Brain microvascular endothelial cell (primary cell): ENCODE data around the gene PSMD1.

ENCODE experiments used
- DNase-seq: peaks from one replicate; pipeline ENCODE4 v3.0.0-alpha.2; 2020
- H3K27ac ChIP-seq: fragments of 250-450 bp; sonication (Bioruptor Pico); 2 replicates; pipeline ENCODE4 v1.5.1; 2020; ENCODE audit warnings: mild to moderate bottlenecking, moderate library complexity
- H3K27me3 ChIP-seq: fragments of 250-450 bp; sonication (Bioruptor Pico); replicated peaks from 2 replicates; pipeline ENCODE4 v1.5.1; 2020; ENCODE audit warnings: mild to moderate bottlenecking
- H3K36me3 ChIP-seq: fragments of 250-450 bp; sonication (Bioruptor Pico); replicated peaks from 2 replicates; pipeline ENCODE4 v1.5.1; 2020; ENCODE audit warnings: mild to moderate bottlenecking
- H3K4me3 ChIP-seq: 2 replicates; pipeline ENCODE4 v1.5.1; 2011; ENCODE audit warnings: low read depth, mild to moderate bottlenecking, control low read depth, low read length, moderate library complexity
- in situ Hi-C: cut with HindIII; loops from 2 replicates; pipeline ENCODE4 v1.10.0; 2017; ENCODE audit warnings: low sequenced_read_pairs, low pct_ligation_motif_present
- TF ChIP-seq, protein P1 (sequence below): IDR thresholded peaks from 2 replicates; pipeline ENCODE4 v1.5.1; 2011; ENCODE audit warnings: low read depth, mild to moderate bottlenecking, moderate library complexity, low read length, control low read depth, inconsistent platforms; ENCODE audit errors: missing control alignments

Gene PSMD1

GRCh38 chr2:231011526-231011925 is 45.1 kb upstream of the PSMD1 start:
- DNase-seq = no peak
- TF ChIP-seq, protein P1, sequence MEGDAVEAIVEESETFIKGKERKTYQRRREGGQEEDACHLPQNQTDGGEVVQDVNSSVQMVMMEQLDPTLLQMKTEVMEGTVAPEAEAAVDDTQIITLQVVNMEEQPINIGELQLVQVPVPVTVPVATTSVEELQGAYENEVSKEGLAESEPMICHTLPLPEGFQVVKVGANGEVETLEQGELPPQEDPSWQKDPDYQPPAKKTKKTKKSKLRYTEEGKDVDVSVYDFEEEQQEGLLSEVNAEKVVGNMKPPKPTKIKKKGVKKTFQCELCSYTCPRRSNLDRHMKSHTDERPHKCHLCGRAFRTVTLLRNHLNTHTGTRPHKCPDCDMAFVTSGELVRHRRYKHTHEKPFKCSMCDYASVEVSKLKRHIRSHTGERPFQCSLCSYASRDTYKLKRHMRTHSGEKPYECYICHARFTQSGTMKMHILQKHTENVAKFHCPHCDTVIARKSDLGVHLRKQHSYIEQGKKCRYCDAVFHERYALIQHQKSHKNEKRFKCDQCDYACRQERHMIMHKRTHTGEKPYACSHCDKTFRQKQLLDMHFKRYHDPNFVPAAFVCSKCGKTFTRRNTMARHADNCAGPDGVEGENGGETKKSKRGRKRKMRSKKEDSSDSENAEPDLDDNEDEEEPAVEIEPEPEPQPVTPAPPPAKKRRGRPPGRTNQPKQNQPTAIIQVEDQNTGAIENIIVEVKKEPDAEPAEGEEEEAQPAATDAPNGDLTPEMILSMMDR = no peak
- no peaks in the 10 kb centered on the region for H3K36me3 ChIP-seq
- in situ Hi-C loops = no loop called here
- peaks cover 14% of the 10 kb centered on the region for H3K27me3 ChIP-seq
- H3K4me3 ChIP-seq = no peak overlapping the region
- H3K27ac ChIP-seq = no peak overlapping the region

- in situ Hi-C loops = no loop called here
- no peak for DNase-seq
- TF ChIP-seq, protein P1 = no peak
- Histone ChIP-seq H3K36me3 (no peaks in the 10 kb centered on the region), H3K27me3 (peaks cover 14% of the 10 kb centered on the region), H3K27ac (no peak overlapping the region), H3K4me3 (no peak overlapping the region)
Measured at GRCh38 chr2:231012463-231012862, 44.2 kb upstream of the PSMD1 start.

DNA sequence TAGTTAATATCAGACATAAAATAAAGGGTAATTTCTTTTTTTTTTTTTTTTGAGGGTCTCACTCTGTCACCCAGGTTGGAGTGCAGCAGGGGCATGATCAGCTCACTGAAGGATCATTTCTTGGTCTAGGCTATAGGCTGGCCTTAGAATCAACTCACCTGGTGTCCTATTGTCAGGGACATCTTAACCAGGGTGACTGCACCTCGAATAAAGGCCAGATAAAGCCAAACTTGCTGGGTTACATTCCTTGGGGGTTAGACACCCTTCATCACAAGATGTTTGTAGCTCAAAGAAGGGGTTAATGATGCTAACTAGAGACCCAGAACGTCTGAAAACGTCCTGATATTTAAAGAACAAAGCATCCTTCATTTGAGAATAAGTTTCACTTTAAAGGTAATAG is 42.8 kb upstream of the PSMD1 start:
- H3K4me3 ChIP-seq = no peak overlapping the region
- H3K36me3 ChIP-seq = no peaks in the 10 kb centered on the region
- no peak for DNase-seq
- in situ Hi-C loops = no loop called here
- TF ChIP-seq, protein P1 = no peak
- no peak overlapping the region for H3K27ac ChIP-seq
- peaks cover 11% of the 10 kb centered on the region for H3K27me3 ChIP-seq

DNA sequence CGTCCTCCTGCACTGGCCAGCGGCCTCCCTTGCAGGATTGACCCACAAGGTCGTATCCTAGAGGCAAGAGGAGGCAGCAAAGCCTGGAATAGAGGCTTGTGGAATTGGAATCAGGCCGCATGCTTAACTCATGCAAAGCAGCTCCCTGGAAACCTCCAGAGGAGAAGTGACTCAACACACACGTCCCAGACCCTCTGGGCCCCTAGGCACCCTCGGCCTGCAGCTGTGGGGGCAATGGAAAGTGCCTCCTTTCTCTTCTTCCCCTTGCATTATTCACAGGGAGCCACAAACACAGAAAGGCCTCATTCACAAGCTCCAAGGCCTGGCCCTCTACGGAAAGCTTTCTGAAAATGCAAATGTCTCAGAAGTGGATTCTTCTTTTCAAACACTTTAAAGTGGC is 41.2 kb upstream of the PSMD1 start:
- no peak for DNase-seq
- in situ Hi-C loops = no loop called here
- Histone ChIP-seq H3K4me3 (no peak overlapping the region), H3K36me3 (no peaks in the 10 kb centered on the region), H3K27ac (no peak overlapping the region), H3K27me3 (peaks cover 5% of the 10 kb centered on the region)
- TF ChIP-seq, protein P1 = no peak

DNA sequence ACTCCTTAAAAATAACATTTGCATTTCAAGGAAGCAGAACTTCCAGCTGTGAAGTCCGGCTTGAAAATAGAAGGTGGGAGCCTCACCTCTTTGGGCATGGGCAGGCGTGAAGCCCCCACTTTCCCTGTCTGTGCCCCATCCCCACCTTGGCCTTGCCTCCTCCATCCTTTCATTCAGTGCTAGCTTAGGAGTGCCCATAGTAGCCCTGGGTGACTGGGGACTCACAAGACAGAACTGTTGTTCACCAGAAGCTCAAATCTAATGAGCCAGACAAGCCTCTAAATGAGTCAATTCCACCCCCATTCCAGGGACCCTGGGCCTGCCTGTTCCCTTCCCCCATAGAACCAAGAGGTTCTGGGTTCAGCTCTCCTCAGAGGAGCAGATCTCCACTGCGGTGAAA is 40.7 kb upstream of the PSMD1 start:
- DNase-seq = no peak
- no peak overlapping the region for H3K27ac ChIP-seq
- peaks cover 5% of the 10 kb centered on the region for H3K27me3 ChIP-seq
- TF ChIP-seq, protein P1 = no peak
- no peaks in the 10 kb centered on the region for H3K36me3 ChIP-seq
- in situ Hi-C loops = no loop called here
- no peak overlapping the region for H3K4me3 ChIP-seq

GRCh38 chr2:231016566-231017230 is 40.0 kb upstream of the PSMD1 start:
- H3K27ac ChIP-seq = no peak overlapping the region
- peaks cover 5% of the 10 kb centered on the region for H3K27me3 ChIP-seq
- no peak for DNase-seq
- H3K4me3 ChIP-seq = no peak overlapping the region
- TF ChIP-seq, protein P1 = no peak
- in situ Hi-C loops = no loop called here
- no peaks in the 10 kb centered on the region for H3K36me3 ChIP-seq
